Measurements from ENCODE around the gene TBC1D24.

TBC1D24 gene

DNA sequence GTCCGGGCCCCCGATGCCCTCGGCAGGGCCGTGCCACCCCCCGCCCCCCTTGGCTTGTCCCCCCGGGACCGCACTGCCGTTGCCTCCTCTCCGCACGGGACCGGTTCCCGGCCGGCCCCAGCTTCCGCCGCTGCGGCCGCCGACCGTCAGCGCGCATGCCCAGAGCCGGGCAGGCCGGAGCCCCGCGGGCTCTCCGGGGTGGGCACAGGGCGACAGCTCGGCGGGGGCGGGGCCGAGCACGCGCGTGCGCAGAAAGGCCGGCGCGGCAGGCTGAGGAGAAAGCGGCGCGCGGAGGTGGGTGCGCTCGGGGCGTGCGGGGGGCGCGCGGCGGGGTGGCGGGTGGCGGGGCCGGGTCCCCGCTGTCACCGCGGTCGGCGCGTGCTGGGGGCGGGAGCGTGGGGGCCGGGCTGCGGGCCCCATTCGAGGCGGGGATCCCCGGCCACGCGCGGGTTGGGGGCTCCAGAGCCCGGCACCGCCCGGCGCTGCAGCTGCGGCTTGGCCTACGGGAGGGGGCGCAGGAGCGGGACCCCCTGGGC is at the start of gene TBC1D24:
TBC1D24 (plus strand) TSS at position 251 of the 536 bp plus-strand sequence. CDS start 21,022 bp downstream, outside the sequence.
- TF ChIP-seq ZFX (IDR thresholded peaks at IDR 0.05), result no peak; the same call in 1 of the 2 replicates
- TF ChIP-seq, protein P1, sequence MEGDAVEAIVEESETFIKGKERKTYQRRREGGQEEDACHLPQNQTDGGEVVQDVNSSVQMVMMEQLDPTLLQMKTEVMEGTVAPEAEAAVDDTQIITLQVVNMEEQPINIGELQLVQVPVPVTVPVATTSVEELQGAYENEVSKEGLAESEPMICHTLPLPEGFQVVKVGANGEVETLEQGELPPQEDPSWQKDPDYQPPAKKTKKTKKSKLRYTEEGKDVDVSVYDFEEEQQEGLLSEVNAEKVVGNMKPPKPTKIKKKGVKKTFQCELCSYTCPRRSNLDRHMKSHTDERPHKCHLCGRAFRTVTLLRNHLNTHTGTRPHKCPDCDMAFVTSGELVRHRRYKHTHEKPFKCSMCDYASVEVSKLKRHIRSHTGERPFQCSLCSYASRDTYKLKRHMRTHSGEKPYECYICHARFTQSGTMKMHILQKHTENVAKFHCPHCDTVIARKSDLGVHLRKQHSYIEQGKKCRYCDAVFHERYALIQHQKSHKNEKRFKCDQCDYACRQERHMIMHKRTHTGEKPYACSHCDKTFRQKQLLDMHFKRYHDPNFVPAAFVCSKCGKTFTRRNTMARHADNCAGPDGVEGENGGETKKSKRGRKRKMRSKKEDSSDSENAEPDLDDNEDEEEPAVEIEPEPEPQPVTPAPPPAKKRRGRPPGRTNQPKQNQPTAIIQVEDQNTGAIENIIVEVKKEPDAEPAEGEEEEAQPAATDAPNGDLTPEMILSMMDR (conservative IDR thresholded peaks at IDR 0.05), result no peak
- H3K27ac ChIP-seq, result peak within 1 kb of the TSS; percentile 94

DNA sequence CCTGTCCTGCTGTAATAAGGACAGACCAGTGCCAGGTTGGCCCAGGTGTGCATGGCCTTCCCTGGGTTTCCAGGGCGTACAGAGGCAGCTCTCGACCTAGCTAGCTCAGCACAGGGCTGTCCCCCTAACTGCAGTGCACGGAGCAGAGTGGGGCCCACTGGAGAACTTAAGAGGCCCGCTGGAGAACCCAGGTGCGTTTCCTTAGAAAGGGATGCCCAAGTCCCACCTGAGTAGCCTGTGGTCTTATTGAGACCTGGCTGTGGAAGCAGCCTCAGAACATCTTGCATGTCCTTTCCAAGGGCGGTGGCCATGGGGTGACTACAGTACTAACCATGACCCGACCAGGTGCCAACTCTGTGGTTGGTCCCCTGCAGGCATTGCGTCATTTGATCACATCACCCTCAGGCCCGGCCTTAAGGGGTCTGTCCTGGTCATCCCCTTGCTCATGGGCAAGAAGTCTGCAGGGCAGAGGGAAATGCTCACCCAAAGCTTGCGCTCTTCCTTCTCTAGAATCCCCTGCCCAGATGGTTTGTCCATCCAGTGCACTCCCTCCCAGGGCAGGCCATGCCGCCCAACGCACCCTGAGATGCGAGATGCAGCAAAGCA is 49.0 kb upstream of the TBC1D24 start:
- TF ChIP-seq ZFX (IDR thresholded peaks at IDR 0.05), result no peak
- TF ChIP-seq, protein P1 (conservative IDR thresholded peaks at IDR 0.05), result no peak
- H3K27ac ChIP-seq, result no peak overlapping the region

DNA sequence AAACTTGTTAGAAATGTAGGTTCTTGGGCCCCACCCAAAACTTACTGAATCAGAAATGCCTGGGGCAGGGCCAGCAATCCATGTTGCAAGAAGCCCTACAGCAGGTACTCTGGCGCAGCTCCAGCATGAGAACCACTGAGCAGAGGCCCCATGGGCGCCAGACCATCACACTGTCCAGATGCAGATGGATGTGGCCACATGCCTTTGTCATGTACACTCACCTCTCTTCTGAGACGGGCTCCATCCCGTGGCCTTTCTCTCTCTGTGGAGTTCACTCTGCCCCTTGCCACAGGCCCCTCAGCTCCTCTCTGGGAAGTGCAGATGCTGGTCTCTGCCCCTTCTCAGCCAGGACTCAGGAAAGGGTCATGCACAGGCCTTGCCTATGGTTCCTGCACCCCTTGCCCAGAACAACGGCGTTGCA is 48.0 kb upstream of the TBC1D24 start:
- TF ChIP-seq, protein P1 (conservative IDR thresholded peaks at IDR 0.05), result no peak
- TF ChIP-seq ZFX (IDR thresholded peaks at IDR 0.05), result no peak

DNA sequence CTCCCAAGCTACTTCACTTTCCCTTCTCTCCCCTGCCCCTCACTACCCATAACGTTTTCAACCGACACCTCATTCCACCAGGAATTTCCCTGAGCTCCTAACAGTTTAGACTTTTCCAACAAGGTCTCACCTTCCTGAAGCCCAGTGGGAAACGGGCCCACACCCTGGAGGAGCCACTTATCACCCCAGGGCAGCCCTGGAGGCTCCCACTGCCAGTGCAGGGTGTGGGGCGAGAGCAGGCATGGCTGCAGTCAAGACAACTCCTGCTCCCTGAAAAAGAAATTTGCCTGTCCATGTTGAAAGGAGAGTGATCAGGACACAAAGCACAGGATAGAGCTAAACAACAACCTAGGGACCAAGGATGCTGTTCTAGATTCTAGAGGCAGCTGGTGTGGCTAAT is 47.4 kb upstream of the TBC1D24 start:
- no peak for TF ChIP-seq ZFX (IDR thresholded peaks at IDR 0.05)
- TF ChIP-seq, protein P1 (conservative IDR thresholded peaks at IDR 0.05), result no peak
- peak overlapping the region; percentile 94; the same call in 1 of the 2 replicates for H3K27ac ChIP-seq

More for the DNA sequence above, 48.0 kb upstream of the TBC1D24 start:
- no peak overlapping the region for H3K27ac ChIP-seq

DNA sequence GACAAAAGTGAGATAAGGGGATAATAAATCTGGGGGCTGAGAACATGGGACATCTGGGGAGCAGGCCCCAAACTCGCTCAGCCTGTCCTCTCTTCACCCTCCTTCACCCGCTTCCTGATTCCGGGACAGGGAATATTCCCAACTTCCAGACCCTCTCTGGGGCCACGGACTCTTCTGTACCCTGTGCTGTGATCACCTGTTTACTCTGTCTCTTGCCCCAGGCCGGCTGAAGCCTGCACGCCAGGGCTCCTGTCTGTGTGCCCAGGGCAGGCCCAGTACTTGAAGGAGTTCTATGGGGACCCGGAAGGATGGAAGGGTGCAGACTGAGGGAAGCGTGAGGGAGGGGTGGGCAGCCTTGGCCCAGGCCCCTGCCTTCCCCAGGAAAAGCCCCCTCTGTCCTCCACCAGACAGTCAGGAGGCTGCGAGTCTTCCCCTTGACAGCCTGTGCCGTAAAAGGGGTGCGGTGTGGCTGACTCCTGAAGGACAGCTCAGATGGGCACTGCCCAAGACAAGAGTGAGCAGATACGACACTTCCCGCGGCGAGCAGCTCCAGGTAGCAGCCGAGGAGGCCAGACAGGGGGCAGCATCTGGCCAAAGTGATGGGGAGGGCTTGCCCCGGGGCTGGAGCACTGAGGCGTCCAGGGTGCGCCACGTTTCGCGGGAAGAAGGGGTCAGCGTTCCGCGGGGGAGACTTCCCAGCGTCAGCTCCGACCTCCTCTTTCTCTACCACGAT is 46.7 kb upstream of the TBC1D24 start:
- H3K27ac ChIP-seq, result peak overlapping the region; percentile 94

DNA sequence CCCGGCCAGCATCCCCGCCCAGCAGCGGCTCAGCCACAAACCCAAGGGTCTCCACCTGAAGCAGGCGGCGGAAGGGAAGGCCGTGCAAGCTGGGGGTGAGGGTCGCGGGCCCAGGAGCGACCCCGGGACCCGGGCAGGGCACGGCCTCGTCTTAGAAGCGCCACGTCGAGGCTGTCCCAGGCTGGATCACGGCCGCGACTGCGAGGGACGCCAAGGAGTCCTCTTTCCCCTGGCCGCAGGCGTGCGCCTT is 46.2 kb upstream of the TBC1D24 start:
- TF ChIP-seq ZFX (IDR thresholded peaks at IDR 0.05), result no peak
- TF ChIP-seq, protein P1 (conservative IDR thresholded peaks at IDR 0.05), result peak; percentile 21; the same call in 1 of the 2 replicates
- H3K27ac ChIP-seq, result peak overlapping the region; percentile 94

More for the DNA sequence above, 46.7 kb upstream of the TBC1D24 start:
- TF ChIP-seq ZFX (IDR thresholded peaks at IDR 0.05), result no peak
- TF ChIP-seq, protein P1 (conservative IDR thresholded peaks at IDR 0.05), result peak; percentile 33

All from C4-2B (cell line).